Brain microvascular endothelial cell (primary cell): Measurements from ENCODE around the gene PSMB10.
A peak's percentile ranks its signal among the peaks of the same experiment; 100 is the strongest.

Experiments used
- DNase-seq: peaks from one replicate; pipeline ENCODE4 v3.0.0-alpha.2; 2020
- H3K27ac ChIP-seq: fragments of 250-450 bp; sonication (Bioruptor Pico); 2 replicates; pipeline ENCODE4 v1.5.1; 2020; ENCODE audit warnings: mild to moderate bottlenecking, moderate library complexity
- H3K27me3 ChIP-seq: fragments of 250-450 bp; sonication (Bioruptor Pico); replicated peaks from 2 replicates; pipeline ENCODE4 v1.5.1; 2020; ENCODE audit warnings: mild to moderate bottlenecking
- H3K36me3 ChIP-seq: fragments of 250-450 bp; sonication (Bioruptor Pico); replicated peaks from 2 replicates; pipeline ENCODE4 v1.5.1; 2020; ENCODE audit warnings: mild to moderate bottlenecking
- H3K4me3 ChIP-seq: 2 replicates; pipeline ENCODE4 v1.5.1; 2011; ENCODE audit warnings: low read depth, mild to moderate bottlenecking, control low read depth, low read length, moderate library complexity
- CTCF ChIP-seq: IDR thresholded peaks from 2 replicates; pipeline ENCODE4 v1.5.1; 2011; ENCODE audit warnings: low read depth, mild to moderate bottlenecking, moderate library complexity, low read length, control low read depth, inconsistent platforms; ENCODE audit errors: missing control alignments
- in situ Hi-C: cut with HindIII; loops from 2 replicates; pipeline ENCODE4 v1.10.0; 2017; ENCODE audit warnings: low sequenced_read_pairs, low pct_ligation_motif_present

The PSMB10 gene

DNA sequence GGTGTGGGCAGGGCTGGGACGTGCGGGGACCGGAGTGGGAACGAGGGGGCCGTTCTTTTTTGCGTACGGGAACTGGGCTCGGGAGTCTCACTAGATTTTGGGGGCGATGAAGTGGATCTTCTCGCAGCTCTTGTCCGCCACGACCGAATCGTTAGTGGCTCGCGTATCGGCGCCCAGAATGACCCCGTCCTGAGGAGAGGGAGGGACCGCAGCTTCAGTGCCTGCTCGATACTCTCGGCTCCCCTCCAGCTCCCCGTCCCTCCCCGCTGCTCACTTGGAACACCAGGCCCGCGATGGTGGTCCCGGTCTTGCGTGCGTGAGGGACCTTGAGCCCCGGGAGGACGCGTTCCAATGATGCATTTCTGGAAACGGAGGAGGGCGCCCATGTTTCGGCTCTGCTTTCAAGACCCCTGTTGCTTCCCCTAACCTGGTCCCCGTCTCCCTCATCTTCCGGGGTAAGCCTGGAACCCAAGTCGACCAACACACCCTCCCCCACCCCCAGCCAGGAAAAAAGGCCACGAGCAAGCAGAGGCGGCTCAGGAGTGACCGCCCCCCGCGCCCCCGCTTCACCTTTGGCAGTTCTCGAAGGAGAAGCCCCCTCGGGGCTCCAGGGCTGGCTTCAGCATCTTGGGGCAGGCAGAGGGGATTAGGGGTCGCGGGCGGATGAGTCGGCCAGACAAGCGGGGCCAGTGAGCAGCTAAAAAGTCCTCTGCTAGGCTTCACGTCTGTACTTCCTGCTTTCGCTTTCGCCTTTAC is at the start of gene PSMB10:
TSS of gene PSMB10 (minus strand) at position 727 of the 756 bp plus-strand sequence. CDS start at position 626, 101 bp downstream.
- in situ Hi-C loops = no loop called here
- Histone ChIP-seq H3K36me3 (peaks cover 20% of the 10 kb centered on the region), H3K4me3 (peak within 1 kb of the TSS; percentile 99), H3K27me3 (no peaks in the 10 kb centered on the region), H3K27ac (peak within 1 kb of the TSS; percentile 65)
- no peak for TF ChIP-seq CTCF
- DNase-seq = peak; percentile 65

GRCh38 chr16:67982011-67982696 is 45.5 kb upstream of the PSMB10 start:
- H3K27me3 ChIP-seq = no peaks in the 10 kb centered on the region
- H3K36me3 ChIP-seq = no peaks in the 10 kb centered on the region
- in situ Hi-C loops = no loop called here
- no peak overlapping the region for H3K27ac ChIP-seq
- TF ChIP-seq CTCF = no peak
- no peak overlapping the region for H3K4me3 ChIP-seq
- no peak for DNase-seq

GRCh38 chr16:67979955-67980678 is 43.5 kb upstream of the PSMB10 start, which contains the start of gene DPEP3:
DPEP3 (minus strand) TSS chr16:67980499; CDS start chr16:67980380, 119 bp downstream.
- H3K4me3 ChIP-seq = no peak within 1 kb of the TSS
- in situ Hi-C loops = no loop called here
- DNase-seq = no peak

GRCh38 chr16:67977469-67978227 is 41.0 kb upstream of the PSMB10 start:
- no peak overlapping the region for H3K4me3 ChIP-seq
- in situ Hi-C loops = no loop called here
- H3K27ac ChIP-seq = no peak overlapping the region
- TF ChIP-seq CTCF = no peak
- no peak for DNase-seq
- no peaks in the 10 kb centered on the region for H3K36me3 ChIP-seq
- no peaks in the 10 kb centered on the region for H3K27me3 ChIP-seq

More at GRCh38 chr16:67979955-67980678, 43.5 kb upstream of the PSMB10 start, which contains the start of gene DPEP3:
- Histone ChIP-seq H3K36me3 (no peaks in the 10 kb centered on the region), H3K27me3 (no peaks in the 10 kb centered on the region), H3K27ac (no peak within 1 kb of the TSS)
- peak; percentile 56 for TF ChIP-seq CTCF

DNA sequence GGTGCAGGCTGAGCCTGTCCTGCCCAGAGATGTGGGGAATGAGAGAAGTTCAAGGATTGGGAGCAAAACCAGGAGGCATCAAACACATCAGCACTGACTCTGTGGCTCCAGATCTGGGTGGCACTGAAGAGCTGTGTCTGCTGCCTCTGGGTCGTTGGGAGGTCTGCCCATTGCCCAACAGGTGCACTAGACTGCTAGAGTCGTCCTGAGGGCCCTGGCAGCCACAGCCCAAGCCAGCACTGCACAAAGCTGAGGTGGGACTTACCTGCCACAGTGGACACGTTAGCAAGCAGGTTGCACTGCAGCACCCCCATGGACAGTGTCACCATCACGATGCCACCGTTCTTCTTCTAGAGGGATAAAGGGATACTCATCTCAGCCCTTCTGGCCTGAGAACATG is 40.4 kb upstream of the PSMB10 start:
- no peak for TF ChIP-seq CTCF
- in situ Hi-C loops = no loop called here
- DNase-seq = no peak
- no peak overlapping the region for H3K27ac ChIP-seq
- H3K36me3 ChIP-seq = no peaks in the 10 kb centered on the region
- no peak overlapping the region for H3K4me3 ChIP-seq
- H3K27me3 ChIP-seq = no peaks in the 10 kb centered on the region
